Measurements from ENCODE around the gene AZIN2. TPM values are rescaled to one million over a fixed set of nuclear protein-coding genes. Genes with fewer than 3 reads are reported as not detected.
"Not testable (repeated sequence)": the region's sequence is repeated elsewhere in the genome, so short reads cannot be mapped to it uniquely, and the experiment has no call there.

Gene AZIN2
- total RNA-seq, 1 donor from 2014 or later = 7.0 TPM

- no peaks in the 10 kb centered on the region for H3K36me3 Mint-ChIP-seq (ENCODE audit: unreplicated experiment)
- H3K27ac Mint-ChIP-seq (ENCODE audit: unreplicated experiment) = no peak overlapping the region
- no peaks in the 10 kb centered on the region for H3K9me3 Mint-ChIP-seq (ENCODE audit: unreplicated experiment)
- DNase-seq = no peak
- TF ChIP-seq CTCF (IDR thresholded peaks at IDR 0.05; ENCODE audit: partially characterized antibody, unreplicated experiment) = no peak
- no peaks in the 10 kb centered on the region for H3K27me3 Mint-ChIP-seq (ENCODE audit: unreplicated experiment)
- H3K4me3 Mint-ChIP-seq (ENCODE audit: unreplicated experiment) = no peak overlapping the region
- H3K4me1 Mint-ChIP-seq (ENCODE audit: low read depth, unreplicated experiment) = no peaks in the 10 kb centered on the region
Measured at GRCh38 chr1:33043267-33044092, 37.5 kb upstream of the AZIN2 start.

GRCh38 chr1:33045246-33045645, 35.7 kb upstream of the AZIN2 start:
- Mint-ChIP-seq H3K4me1 (ENCODE audit: low read depth, unreplicated experiment) (no peaks in the 10 kb centered on the region), H3K4me3 (ENCODE audit: unreplicated experiment) (no peak overlapping the region), H3K9me3 (ENCODE audit: unreplicated experiment) (no peaks in the 10 kb centered on the region), H3K27ac (ENCODE audit: unreplicated experiment) (no peak overlapping the region), H3K36me3 (ENCODE audit: unreplicated experiment) (peaks cover 2% of the 10 kb centered on the region), H3K27me3 (ENCODE audit: unreplicated experiment) (peaks cover 2% of the 10 kb centered on the region)
- TF ChIP-seq CTCF (IDR thresholded peaks at IDR 0.05; ENCODE audit: partially characterized antibody, unreplicated experiment) = no peak
- DNase-seq = no peak

GRCh38 chr1:33045814-33046213, 35.1 kb upstream of the AZIN2 start:
- H3K4me3 Mint-ChIP-seq (ENCODE audit: unreplicated experiment) = no peak overlapping the region
- peaks cover 8% of the 10 kb centered on the region for H3K36me3 Mint-ChIP-seq (ENCODE audit: unreplicated experiment)
- H3K27ac Mint-ChIP-seq (ENCODE audit: unreplicated experiment) = no peak overlapping the region
- H3K4me1 Mint-ChIP-seq (ENCODE audit: low read depth, unreplicated experiment) = no peaks in the 10 kb centered on the region
- H3K9me3 Mint-ChIP-seq (ENCODE audit: unreplicated experiment) = peaks cover 3% of the 10 kb centered on the region
- no peak for DNase-seq
- TF ChIP-seq CTCF (IDR thresholded peaks at IDR 0.05; ENCODE audit: partially characterized antibody, unreplicated experiment) = no peak
- peaks cover 5% of the 10 kb centered on the region for H3K27me3 Mint-ChIP-seq (ENCODE audit: unreplicated experiment)

- not testable (repeated sequence) for H3K4me3 Mint-ChIP-seq (ENCODE audit: unreplicated experiment); DNase-seq; H3K36me3 Mint-ChIP-seq (ENCODE audit: unreplicated experiment); H3K27me3 Mint-ChIP-seq (ENCODE audit: unreplicated experiment); H3K27ac Mint-ChIP-seq (ENCODE audit: unreplicated experiment); H3K4me1 Mint-ChIP-seq (ENCODE audit: low read depth, unreplicated experiment); H3K9me3 Mint-ChIP-seq (ENCODE audit: unreplicated experiment)
Measured at GRCh38 chr1:33046234-33046633, 34.7 kb upstream of the AZIN2 start.

- H3K4me1 Mint-ChIP-seq (ENCODE audit: low read depth, unreplicated experiment) = no peaks in the 10 kb centered on the region
- no peak overlapping the region for H3K4me3 Mint-ChIP-seq (ENCODE audit: unreplicated experiment)
- peaks cover 5% of the 10 kb centered on the region for H3K27me3 Mint-ChIP-seq (ENCODE audit: unreplicated experiment)
- TF ChIP-seq CTCF (IDR thresholded peaks at IDR 0.05; ENCODE audit: partially characterized antibody, unreplicated experiment) = no peak
- H3K9me3 Mint-ChIP-seq (ENCODE audit: unreplicated experiment) = peaks cover 3% of the 10 kb centered on the region
- no peak for DNase-seq
- no peak overlapping the region for H3K27ac Mint-ChIP-seq (ENCODE audit: unreplicated experiment)
- H3K36me3 Mint-ChIP-seq (ENCODE audit: unreplicated experiment) = peaks cover 9% of the 10 kb centered on the region
Measured at GRCh38 chr1:33047290-33047689, 33.7 kb upstream of the AZIN2 start.
